Measurements from ENCODE around the gene AFF3.
"Not testable (repeated sequence)": the region's sequence is repeated elsewhere in the genome, so short reads cannot be mapped to it uniquely, and the experiment has no call there.

Gene AFF3

DNA sequence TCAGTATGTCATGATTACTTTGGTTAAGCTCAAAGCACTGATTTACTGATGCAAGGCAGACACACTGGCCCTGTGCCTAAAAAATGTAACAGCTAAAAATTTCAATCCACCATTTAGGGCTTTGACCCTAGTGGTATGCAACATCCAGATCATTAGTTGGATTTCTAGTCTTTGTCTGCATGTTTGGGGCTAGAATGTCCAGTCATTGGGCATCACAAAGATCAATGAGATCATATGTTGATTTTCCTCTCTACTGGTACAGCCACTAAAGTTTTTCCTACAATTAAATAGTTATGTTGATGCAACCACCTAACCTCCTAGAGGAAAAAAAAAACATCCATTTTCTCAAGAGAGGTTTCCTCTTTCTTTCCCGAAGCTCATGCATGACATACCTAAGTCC, 599.1 kb downstream of the AFF3 start:
- Histone ChIP-seq H3K9me3 (no peaks in the 10 kb centered on the region), H3K4me1 (no peaks in the 10 kb centered on the region), H3K36me3 (replicated peaks) (no peaks in the 10 kb centered on the region), H3K4me3 (no peak overlapping the region), H3K27me3 (ENCODE audit: low read depth) (peaks cover 19% of the 10 kb centered on the region)
- no peak for DNase-seq (ENCODE audit: low spot score in 2 of 2)
- in situ Hi-C loops (cut with MboI; ENCODE audit: low sequenced_read_pairs), result no loop called here

DNA sequence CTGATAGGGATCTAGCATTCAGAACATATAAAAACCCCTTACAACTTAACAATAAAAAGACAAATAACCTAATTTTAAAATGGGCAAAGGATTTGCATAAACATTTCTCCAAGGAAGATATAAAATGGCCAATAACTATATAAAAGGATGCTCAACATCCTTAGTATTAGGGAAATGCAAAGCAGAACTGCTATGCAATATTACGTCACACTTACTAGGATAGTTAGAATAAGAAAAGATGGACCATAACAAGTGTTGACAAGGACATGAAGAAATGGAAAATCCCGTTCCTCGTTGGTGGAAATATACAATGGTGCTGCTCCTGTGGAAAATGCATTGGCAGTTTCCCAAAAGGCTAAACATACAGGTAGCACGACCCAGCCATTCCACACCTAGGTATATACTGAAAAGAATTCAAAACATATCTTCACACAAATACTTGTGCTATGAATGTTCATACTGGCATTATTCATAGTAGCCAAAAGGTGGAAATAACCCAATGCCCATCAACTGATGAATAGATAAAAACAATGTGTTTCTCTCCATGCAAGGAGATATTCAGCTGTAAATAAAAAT, 604.4 kb downstream of the AFF3 start:
- Histone ChIP-seq H3K4me3 (no peak overlapping the region), H3K36me3 (replicated peaks) (no peaks in the 10 kb centered on the region), H3K9me3 (peaks cover 4% of the 10 kb centered on the region; the same call in 1 of the 2 replicates), H3K4me1 (no peaks in the 10 kb centered on the region), H3K27me3 (ENCODE audit: low read depth) (peaks cover 14% of the 10 kb centered on the region)
- no peak for DNase-seq (ENCODE audit: low spot score in 2 of 2)
- in situ Hi-C loops (cut with MboI; ENCODE audit: low sequenced_read_pairs), result no loop called here

DNA sequence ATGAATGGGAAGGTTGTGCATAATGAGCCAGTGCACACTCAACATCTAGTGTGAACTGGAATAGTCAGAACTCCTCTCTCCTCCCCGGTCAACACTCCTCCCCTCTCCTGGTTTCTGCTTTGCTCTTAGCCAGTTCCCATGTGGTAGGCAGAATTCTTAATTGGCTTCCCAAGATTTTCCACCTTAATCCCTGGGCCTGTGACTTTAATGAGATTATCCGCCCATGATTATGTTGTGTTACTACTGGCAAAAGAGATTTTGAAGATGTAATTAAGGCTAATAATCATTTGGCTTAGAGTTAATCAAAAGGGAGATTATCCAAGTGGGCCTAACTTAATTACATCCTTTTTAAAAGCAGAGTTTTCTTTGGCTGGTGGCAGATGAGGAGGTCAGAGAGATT, 618.3 kb downstream of the AFF3 start:
- H3K4me3 ChIP-seq, result no peak overlapping the region
- H3K27me3 ChIP-seq (ENCODE audit: low read depth), result no peaks in the 10 kb centered on the region
- no peaks in the 10 kb centered on the region for H3K9me3 ChIP-seq
- H3K4me1 ChIP-seq, result no peaks in the 10 kb centered on the region; the same call in 1 of the 2 replicates
- no peak for DNase-seq (ENCODE audit: low spot score in 2 of 2)
- H3K36me3 ChIP-seq (replicated peaks), result no peaks in the 10 kb centered on the region
- in situ Hi-C loops (cut with MboI; ENCODE audit: low sequenced_read_pairs), result no loop called here

DNA sequence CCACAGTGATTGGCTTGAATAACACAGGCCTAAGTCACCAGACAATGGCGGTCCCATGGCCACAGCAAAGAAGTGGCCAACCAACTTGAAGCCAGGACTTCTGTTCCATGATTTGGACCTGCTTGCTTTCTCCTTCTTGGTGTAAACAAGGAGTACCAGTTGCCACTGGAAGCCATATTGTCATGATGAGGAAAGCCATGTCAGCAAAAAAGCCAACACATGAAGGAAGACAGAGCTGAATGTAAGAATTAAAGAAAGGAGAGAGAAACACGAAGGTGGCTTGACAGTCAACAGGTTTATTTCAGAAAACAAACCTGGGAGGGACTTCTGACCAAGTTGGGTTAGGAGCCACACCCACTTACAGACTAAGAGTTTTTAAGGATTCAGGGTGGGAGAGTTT, 620.2 kb downstream of the AFF3 start:
- Histone ChIP-seq H3K4me1 (no peaks in the 10 kb centered on the region; the same call in 1 of the 2 replicates), H3K4me3 (no peak overlapping the region), H3K36me3 (replicated peaks) (no peaks in the 10 kb centered on the region), H3K9me3 (no peaks in the 10 kb centered on the region), H3K27me3 (ENCODE audit: low read depth) (no peaks in the 10 kb centered on the region)
- DNase-seq (ENCODE audit: low spot score in 2 of 2), result no peak
- in situ Hi-C loops (cut with MboI; ENCODE audit: low sequenced_read_pairs), result no loop called here

DNA sequence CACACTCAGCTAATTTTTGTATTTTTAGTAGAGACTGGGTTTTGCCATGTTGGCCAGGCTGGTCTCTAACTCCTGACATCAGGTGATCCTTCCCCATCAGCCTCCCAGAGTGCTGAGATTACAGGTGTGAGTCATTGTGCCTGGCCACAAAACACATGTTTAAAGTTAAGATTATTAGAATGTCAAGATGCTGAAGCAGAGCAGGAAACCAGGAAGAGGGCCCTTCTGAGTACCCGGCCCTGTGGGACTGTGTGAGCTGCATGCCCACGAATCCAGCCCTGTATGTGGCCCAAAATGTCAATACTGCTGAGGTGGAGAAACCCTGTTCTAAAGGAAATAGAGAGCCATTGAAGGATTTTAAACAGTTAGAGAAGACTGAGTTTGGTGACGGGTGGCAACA, 621.6 kb downstream of the AFF3 start:
- Histone ChIP-seq H3K27me3 (ENCODE audit: low read depth) (no peaks in the 10 kb centered on the region), H3K9me3 (no peaks in the 10 kb centered on the region), H3K36me3 (replicated peaks) (no peaks in the 10 kb centered on the region), H3K4me3 (no peak overlapping the region), H3K4me1 (no peaks in the 10 kb centered on the region; the same call in 1 of the 2 replicates)
- in situ Hi-C loops (cut with MboI; ENCODE audit: low sequenced_read_pairs), result no loop called here
- no peak for DNase-seq (ENCODE audit: low spot score in 2 of 2)

DNA sequence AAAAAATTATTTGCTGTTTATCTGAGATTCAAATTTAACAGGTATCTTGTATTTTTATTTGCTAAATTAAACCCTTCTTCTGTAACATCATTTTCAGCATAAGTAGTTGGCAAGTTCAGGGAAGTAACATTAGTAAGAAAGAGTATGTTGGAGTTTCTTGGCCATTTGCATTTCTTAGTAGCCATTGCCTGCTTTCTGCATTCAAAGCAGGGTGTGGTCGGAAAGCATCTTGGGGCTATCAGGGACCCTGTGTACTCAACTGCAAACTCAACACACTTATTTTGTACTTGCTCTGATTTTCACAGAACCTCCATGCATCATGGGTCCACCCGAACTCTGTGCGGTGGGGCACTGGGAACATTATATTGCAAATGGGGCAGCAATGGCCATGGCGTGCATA, 622.2 kb downstream of the AFF3 start:
- H3K36me3 ChIP-seq (replicated peaks), result no peaks in the 10 kb centered on the region
- H3K27me3 ChIP-seq (ENCODE audit: low read depth), result no peaks in the 10 kb centered on the region
- DNase-seq (ENCODE audit: low spot score in 2 of 2), result no peak
- no peaks in the 10 kb centered on the region for H3K9me3 ChIP-seq
- no peaks in the 10 kb centered on the region; the same call in 1 of the 2 replicates for H3K4me1 ChIP-seq
- no peak overlapping the region for H3K4me3 ChIP-seq
- in situ Hi-C loops (cut with MboI; ENCODE audit: low sequenced_read_pairs), result no loop called here

DNA sequence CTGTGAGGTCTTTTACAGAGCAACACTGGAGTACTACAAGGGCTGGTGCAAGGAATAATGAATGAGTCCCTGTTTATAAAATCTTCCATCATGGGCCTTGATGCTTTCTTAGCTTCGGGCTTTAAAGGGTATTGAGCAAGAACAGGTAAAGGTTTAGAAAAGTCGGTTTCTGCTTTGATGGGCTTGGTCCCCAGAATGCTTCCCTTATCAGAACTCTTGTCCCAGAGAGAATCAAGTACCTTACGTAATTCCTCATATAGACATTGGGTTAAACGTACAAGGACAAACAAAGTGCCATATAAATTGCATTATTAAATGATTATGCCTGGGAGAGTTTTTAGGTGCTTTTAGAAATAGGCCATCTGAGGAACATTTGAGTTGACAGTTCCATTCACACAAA, 628.0 kb downstream of the AFF3 start:
- no peaks in the 10 kb centered on the region for H3K4me1 ChIP-seq
- in situ Hi-C loops (cut with MboI; ENCODE audit: low sequenced_read_pairs), result no loop called here

DNA sequence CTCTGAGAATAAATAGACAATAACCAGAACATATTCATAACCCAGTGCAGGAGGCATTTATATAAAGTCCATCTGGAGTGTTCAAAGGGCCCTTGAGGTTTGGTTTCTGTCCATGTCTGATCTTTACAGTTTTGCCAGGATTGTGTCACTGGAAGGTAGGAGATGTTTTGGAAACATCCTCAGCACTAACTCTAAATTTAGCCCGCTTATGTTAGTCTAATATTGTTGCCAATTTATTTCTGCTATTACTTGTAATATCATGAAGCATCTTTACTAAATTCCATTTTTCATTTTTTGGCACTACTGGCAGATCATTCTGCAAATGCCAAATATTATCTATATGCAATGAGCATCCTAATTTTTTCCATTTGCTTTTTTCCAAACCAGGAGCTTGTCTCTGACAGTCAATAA, 630.2 kb downstream of the AFF3 start:
- Histone ChIP-seq H3K27me3 (ENCODE audit: low read depth) (no peaks in the 10 kb centered on the region; the same call in 1 of the 2 replicates), H3K4me1 (no peaks in the 10 kb centered on the region), H3K9me3 (no peaks in the 10 kb centered on the region), H3K4me3 (no peak overlapping the region), H3K36me3 (replicated peaks) (no peaks in the 10 kb centered on the region)
- in situ Hi-C loops (cut with MboI; ENCODE audit: low sequenced_read_pairs), result no loop called here
- no peak for DNase-seq (ENCODE audit: low spot score in 2 of 2)

More for the DNA sequence above, 628.0 kb downstream of the AFF3 start:
- Histone ChIP-seq H3K36me3 (replicated peaks) (no peaks in the 10 kb centered on the region), H3K27me3 (ENCODE audit: low read depth) (no peaks in the 10 kb centered on the region; the same call in 1 of the 2 replicates), H3K4me3 (no peak overlapping the region), H3K9me3 (no peaks in the 10 kb centered on the region)
- no peak for DNase-seq (ENCODE audit: low spot score in 2 of 2)

DNA sequence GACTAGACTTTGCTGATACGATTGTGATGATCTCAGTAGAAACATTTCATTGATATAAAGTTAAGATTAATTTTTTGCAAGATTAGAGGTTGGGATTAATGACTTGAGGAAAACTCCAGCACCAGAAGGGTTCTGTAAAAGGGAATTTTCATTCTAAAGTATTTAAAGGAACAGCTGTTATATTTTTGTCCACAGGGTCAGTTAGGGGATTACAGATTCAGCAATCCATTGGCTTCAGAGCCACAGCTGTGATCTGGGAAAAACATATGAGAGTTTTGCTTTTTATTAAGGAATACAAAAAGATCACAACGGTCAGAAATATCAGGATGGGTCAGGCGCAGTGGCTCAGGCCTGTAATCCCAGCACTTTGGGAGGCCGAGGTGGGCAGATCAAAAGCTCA, 633.0 kb downstream of the AFF3 start:
- H3K4me3 ChIP-seq, result no peak overlapping the region
- H3K36me3 ChIP-seq (replicated peaks), result no peaks in the 10 kb centered on the region
- in situ Hi-C loops (cut with MboI; ENCODE audit: low sequenced_read_pairs), result no loop called here
- peaks cover 7% of the 10 kb centered on the region for H3K27me3 ChIP-seq (ENCODE audit: low read depth)
- no peaks in the 10 kb centered on the region for H3K4me1 ChIP-seq
- DNase-seq (ENCODE audit: low spot score in 2 of 2), result no peak
- H3K9me3 ChIP-seq, result no peaks in the 10 kb centered on the region

DNA sequence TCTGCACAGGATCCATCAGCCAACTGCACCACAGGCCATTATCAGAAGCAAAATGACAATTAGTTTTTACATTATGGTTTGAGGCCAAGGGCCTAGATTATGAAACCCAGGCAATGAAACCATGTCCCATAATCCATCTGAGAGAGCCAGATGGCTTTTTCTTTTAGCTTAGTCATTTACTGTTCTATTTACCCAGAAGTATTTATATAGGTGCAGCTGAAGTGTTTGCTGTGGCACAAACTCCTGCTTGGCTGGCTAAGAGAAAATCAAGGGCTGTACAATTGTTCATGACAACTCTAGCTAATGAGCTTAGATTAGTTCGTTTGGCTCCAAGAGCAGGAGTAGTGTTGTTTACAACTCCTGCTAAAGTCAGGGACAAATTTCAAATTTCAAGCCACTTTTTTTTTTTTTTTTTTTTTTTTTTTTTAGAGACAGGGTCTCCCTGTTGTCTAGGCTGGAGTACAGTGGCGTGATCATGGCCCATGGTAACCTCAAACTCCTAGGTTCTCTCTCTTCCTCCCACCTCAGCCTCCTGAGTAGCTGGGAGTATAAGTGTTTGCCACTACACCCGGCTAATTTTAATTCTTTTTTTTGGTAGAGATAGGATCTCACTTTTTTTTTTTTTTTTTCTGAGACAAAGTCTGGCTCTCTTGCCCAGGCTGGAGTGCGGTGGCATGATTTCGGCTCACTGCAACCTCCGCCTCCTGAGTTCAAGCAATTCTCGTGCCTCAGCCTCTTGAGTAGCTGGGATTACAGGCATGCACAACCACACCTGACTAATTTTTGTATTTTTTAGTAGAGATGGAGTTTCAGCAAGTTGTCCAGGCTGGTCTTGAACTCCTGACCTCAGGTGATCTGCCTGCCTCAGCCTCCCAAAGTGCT, 634.2 kb downstream of the AFF3 start:
- no peak for DNase-seq (ENCODE audit: low spot score in 2 of 2)
- Histone ChIP-seq H3K36me3 (replicated peaks) (no peaks in the 10 kb centered on the region), H3K4me1 (no peaks in the 10 kb centered on the region), H3K4me3 (no peak overlapping the region), H3K27me3 (ENCODE audit: low read depth) (peaks cover 7% of the 10 kb centered on the region), H3K9me3 (no peaks in the 10 kb centered on the region)
- in situ Hi-C loops (cut with MboI; ENCODE audit: low sequenced_read_pairs), result no loop called here

DNA sequence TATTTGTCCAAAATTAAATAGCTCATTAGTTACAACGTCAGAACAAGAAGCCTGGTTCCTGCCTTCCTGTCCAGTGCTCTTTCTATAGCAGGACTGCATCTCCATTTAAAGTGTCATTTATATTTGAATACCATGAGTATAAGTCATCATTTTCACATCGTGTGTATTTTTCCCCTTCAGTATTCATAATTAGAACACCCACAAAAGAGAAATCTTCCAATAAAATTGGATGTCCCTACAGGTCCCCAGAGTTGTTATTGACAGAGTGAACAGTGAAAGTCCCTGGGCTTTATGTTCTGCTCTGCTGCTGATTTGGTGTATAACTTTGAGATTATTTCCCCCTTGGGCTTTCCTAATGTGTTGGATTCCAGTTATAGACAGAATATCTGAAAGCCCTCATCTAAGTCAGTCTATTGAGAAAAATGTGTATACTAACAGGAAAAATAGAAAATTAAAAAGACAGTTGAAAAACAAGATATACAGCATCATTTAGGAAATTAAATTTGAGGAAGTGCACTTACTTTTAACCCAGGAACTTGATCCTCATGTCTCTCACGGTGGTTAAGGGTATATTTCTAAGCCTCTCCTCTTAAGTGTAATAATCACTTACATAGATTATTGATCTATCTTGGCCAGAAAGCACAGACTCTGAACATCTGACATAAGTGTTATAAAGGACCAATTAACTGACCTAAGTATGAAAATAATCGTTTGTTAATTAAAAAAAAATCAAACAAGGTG, 637.4 kb downstream of the AFF3 start:
- in situ Hi-C loops (cut with MboI; ENCODE audit: low sequenced_read_pairs), result no loop called here
- Histone ChIP-seq H3K4me3 (no peak overlapping the region), H3K9me3 (no peaks in the 10 kb centered on the region), H3K27me3 (ENCODE audit: low read depth) (peaks cover 16% of the 10 kb centered on the region), H3K36me3 (replicated peaks) (no peaks in the 10 kb centered on the region), H3K4me1 (no peaks in the 10 kb centered on the region)
- DNase-seq (ENCODE audit: low spot score in 2 of 2), result no peak

DNA sequence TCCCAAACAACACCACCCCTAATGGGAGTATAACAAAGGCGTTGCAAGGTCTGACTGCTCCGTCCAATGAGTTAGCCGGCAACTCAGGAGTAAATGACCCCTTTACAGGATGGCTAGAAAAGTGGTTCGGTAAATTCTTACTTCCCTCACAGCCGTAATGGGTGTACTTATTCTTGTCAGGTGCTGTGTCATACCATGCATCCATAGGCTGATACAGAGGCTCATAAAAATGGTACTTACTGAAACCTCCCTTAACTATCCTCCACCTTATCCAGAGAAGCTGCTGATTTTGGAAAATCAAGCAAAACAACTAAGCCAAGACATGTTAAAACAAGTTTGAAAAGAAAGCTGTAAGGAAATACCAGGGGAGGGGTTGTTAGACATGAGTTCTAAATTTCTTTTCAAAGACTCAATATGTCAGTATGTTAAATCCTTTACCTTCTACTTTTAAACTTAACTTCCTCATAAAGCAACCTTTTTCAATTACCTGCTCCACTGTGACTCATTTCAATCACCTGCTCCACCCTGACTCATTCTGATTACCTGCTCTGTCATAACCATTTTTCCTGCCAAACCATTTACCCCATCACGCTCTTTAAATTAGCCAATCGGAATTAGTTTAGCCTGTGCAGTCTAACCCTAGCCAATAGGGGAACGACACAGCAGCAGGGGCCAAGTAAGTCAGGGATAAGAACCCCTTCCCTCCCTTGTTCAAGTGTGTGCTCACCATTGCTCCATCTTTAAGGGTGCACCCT, 638.6 kb downstream of the AFF3 start:
- H3K4me3 ChIP-seq; in situ Hi-C loops (cut with MboI; ENCODE audit: low sequenced_read_pairs); DNase-seq (ENCODE audit: low spot score in 2 of 2); H3K36me3 ChIP-seq (replicated peaks); H3K4me1 ChIP-seq; H3K9me3 ChIP-seq: not testable (repeated sequence)
- H3K27me3 ChIP-seq (ENCODE audit: low read depth), result peaks cover 26% of the 10 kb centered on the region

DNA sequence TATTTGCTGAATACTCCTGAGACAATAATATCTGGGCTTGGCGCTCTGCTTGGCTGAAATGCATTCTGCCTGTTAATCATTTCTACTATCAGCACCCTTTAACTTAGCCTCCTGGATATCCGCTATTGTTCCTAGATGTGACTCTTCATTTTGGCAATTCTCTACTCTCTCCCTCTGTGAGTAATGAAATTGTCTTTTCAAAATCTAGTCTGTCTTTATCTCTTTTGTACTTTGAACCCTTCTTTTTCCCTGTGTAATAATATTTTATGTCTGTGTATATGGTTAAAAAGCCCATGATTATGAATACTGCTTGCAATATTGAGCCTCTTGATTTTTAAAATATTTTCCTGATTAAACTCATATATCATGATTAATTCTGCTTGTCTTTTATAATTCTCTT, 646.4 kb downstream of the AFF3 start:
- Histone ChIP-seq H3K4me1 (peaks cover 2% of the 10 kb centered on the region; the same call in 1 of the 2 replicates), H3K9me3 (no peaks in the 10 kb centered on the region), H3K27me3 (ENCODE audit: low read depth) (peaks cover 23% of the 10 kb centered on the region), H3K36me3 (replicated peaks) (no peaks in the 10 kb centered on the region), H3K4me3 (no peak overlapping the region)
- in situ Hi-C loops (cut with MboI; ENCODE audit: low sequenced_read_pairs), result loop anchor here (25.0 kb wide), 1 partner anchor 309 kb away; the partner anchor contains the start of genes MITD1 and MRPL30
- no peak for DNase-seq (ENCODE audit: low spot score in 2 of 2)

Data from HAP-1 (cell line).